ENCODE measurements around the gene GPRIN1.

Gene GPRIN1

GRCh38 chr5:176629317-176629852 is 19.4 kb upstream of the GPRIN1 start:
- H3K36me3 ChIP-seq (ENCODE audit: control insufficient read depth in 2 of 2, insufficient read depth in 1 of 2, low read length in 2 of 2), result no peaks in the 10 kb centered on the region
- H3K9me3 ChIP-seq (ENCODE audit: control insufficient read depth, insufficient read depth, low read depth, low read length), result no peaks in the 10 kb centered on the region
- no peak overlapping the region for H3K27ac ChIP-seq (ENCODE audit: extremely low read depth, low read depth, low read length)
- no peak overlapping the region for H3K4me3 ChIP-seq (ENCODE audit: low read depth, low read length)
- TF ChIP-seq HOXD13 (CRISPR knock-in tag; IDR thresholded peaks at IDR 0.05; ENCODE audit: borderline replicate concordance) (no peak), ZNF280D (tag by site-specific recombination; IDR thresholded peaks at IDR 0.05) (no peak), ZNF433 (tag by site-specific recombination; IDR thresholded peaks at IDR 0.05; ENCODE audit: low read depth) (no peak), RBAK (tag by site-specific recombination; IDR thresholded peaks at IDR 0.05) (no peak), ZNF112 (tag by site-specific recombination; IDR thresholded peaks at IDR 0.05) (no peak), ZNF600 (tag by site-specific recombination; IDR thresholded peaks at IDR 0.05) (no peak), ZNF341 (tag by site-specific recombination; IDR thresholded peaks at IDR 0.05; ENCODE audit: low read depth) (no peak), TRIM28 (IDR thresholded peaks at IDR 0.05; ENCODE audit: borderline replicate concordance, low read length) (no peak), ZBTB7A (tag by site-specific recombination; IDR thresholded peaks at IDR 0.05; ENCODE audit: low read depth) (no peak), ZNF48 (tag by site-specific recombination; IDR thresholded peaks at IDR 0.05) (no peak), ZNF571 (tag by site-specific recombination; IDR thresholded peaks at IDR 0.05) (no peak), ZNF140 (tag by site-specific recombination; IDR thresholded peaks at IDR 0.05) (no peak), ZNF585B (tag by site-specific recombination; IDR thresholded peaks at IDR 0.05) (no peak), ZNF335 (tag by site-specific recombination; conservative IDR thresholded peaks at IDR 0.05) (no peak), GLI4 (tag by site-specific recombination; IDR thresholded peaks at IDR 0.05) (no peak), ZNF792 (tag by site-specific recombination; IDR thresholded peaks at IDR 0.05) (no peak), ZNF791 (tag by site-specific recombination; IDR thresholded peaks at IDR 0.05) (no peak), ZNF2 (tag by site-specific recombination; IDR thresholded peaks at IDR 0.05) (no peak), ZNF639 (tag by site-specific recombination; IDR thresholded peaks at IDR 0.05) (no peak), KLF8 (tag by site-specific recombination; IDR thresholded peaks at IDR 0.05) (no peak)
- ChIA-PET POLR2A (interaction anchor here (0.6 to 2.0 kb wide), 3 partner anchors 18 to 169 kb away, joined by 3 to 10 read pairs (median 4); partner anchors contain the start of gene TSPAN17), CTCF (interaction anchor here (1.1 kb wide), 1 partner anchor 29 kb away, joined by 4 read pairs; no protein-coding TSS in a partner anchor)
- peaks cover 6% of the 10 kb centered on the region; the same call in 1 of the 2 replicates for H3K4me1 ChIP-seq (ENCODE audit: control insufficient read depth, insufficient read depth, low read length)

GRCh38 chr5:176628406-176629228 is 18.7 kb upstream of the GPRIN1 start:
- H3K36me3 ChIP-seq (ENCODE audit: control insufficient read depth in 2 of 2, insufficient read depth in 1 of 2, low read length in 2 of 2), result no peaks in the 10 kb centered on the region
- H3K9me3 ChIP-seq (ENCODE audit: control insufficient read depth, insufficient read depth, low read depth, low read length), result no peaks in the 10 kb centered on the region
- peaks cover 6% of the 10 kb centered on the region; the same call in 1 of the 2 replicates for H3K4me1 ChIP-seq (ENCODE audit: control insufficient read depth, insufficient read depth, low read length)
- CTCF ChIA-PET, result interaction anchor here (0.6 kb wide), 1 partner anchor 115 kb away, joined by 3 read pairs; no protein-coding TSS in a partner anchor
- POLR2A ChIA-PET, result interaction anchor here (1.5 kb wide), 1 partner anchor 22 kb away, joined by 4 read pairs; no protein-coding TSS in a partner anchor
- no peak overlapping the region for H3K27ac ChIP-seq (ENCODE audit: extremely low read depth, low read depth, low read length)
- H3K4me3 ChIP-seq (ENCODE audit: low read depth, low read length), result no peak overlapping the region
- TF ChIP-seq ZNF558 (tag by site-specific recombination; IDR thresholded peaks at IDR 0.05), result no peak
- TF ChIP-seq ZNF362 (tag by site-specific recombination; IDR thresholded peaks at IDR 0.05), result no peak
- no peak for TF ChIP-seq HOXC10 (CRISPR knock-in tag; IDR thresholded peaks at IDR 0.05)
- TF ChIP-seq ZNF274 (IDR thresholded peaks at IDR 0.05; ENCODE audit: low read length), result no peak
- TF ChIP-seq ZNF274 (tag by site-specific recombination; IDR thresholded peaks at IDR 0.05; ENCODE audit: borderline replicate concordance), result no peak
- TF ChIP-seq ZNF561 (tag by site-specific recombination; IDR thresholded peaks at IDR 0.05; ENCODE audit: borderline replicate concordance), result no peak
- no peak for TF ChIP-seq ZEB2 (tag by site-specific recombination; IDR thresholded peaks at IDR 0.05)
- peak; percentile 97 for TF ChIP-seq ZNF623 (tag by site-specific recombination; IDR thresholded peaks at IDR 0.05)
- TF ChIP-seq ZNF624 (tag by site-specific recombination; IDR thresholded peaks at IDR 0.05), result no peak
- no peak for TF ChIP-seq BCL11A (tag by site-specific recombination; IDR thresholded peaks at IDR 0.05; ENCODE audit: low read depth)
- TF ChIP-seq ZNF514 (tag by site-specific recombination; IDR thresholded peaks at IDR 0.05), result no peak
